GM12872 (cell line): ENCODE data around the gene STX4.

ENCODE experiments used
- CTCF ChIP-seq: IDR thresholded peaks from 3 replicates; pipeline ENCODE4 v1.5.1; 2011; ENCODE audit warnings: low read depth, mild to moderate bottlenecking, low read length, moderate library complexity; ENCODE audit not compliant: insufficient read depth

STX4 gene

GRCh38 chr16:31008149-31008548, 25.2 kb upstream of the STX4 start:
- no peak for TF ChIP-seq CTCF

- TF ChIP-seq CTCF: no peak
These were observed 24.8 kb upstream of the STX4 start for GRCh38 chr16:31008551-31008950.

GRCh38 chr16:31009120-31009519, 24.2 kb upstream of the STX4 start:
- TF ChIP-seq CTCF: no peak

GRCh38 chr16:31009894-31010584, 23.3 kb upstream of the STX4 start:
- TF ChIP-seq CTCF: no peak

GRCh38 chr16:31010585-31011325, 22.6 kb upstream of the STX4 start, which contains the start of gene STX1B:
TSS of gene STX1B (minus strand) at chr16:31010638. CDS start at chr16:31010396, 242 bp downstream.
- no peak for TF ChIP-seq CTCF

GRCh38 chr16:31016018-31016417, 17.3 kb upstream of the STX4 start:
- TF ChIP-seq CTCF: no peak

- no peak for TF ChIP-seq CTCF
These were observed 12.8 kb upstream of the STX4 start for GRCh38 chr16:31020536-31020935.
